SK-N-MC (cell line): Measurements from ENCODE around the gene PPTC7.
"Not testable (repeated sequence)": the region's sequence is repeated elsewhere in the genome, so short reads cannot be mapped to it uniquely, and the experiment has no call there.

ENCODE experiments used
- FOXP2 ChIP-seq: optimal IDR thresholded peaks from 2 replicates; pipeline ENCODE3; 2011; ENCODE audit warnings: mild to moderate bottlenecking, moderate library complexity; ENCODE audit not compliant: insufficient read depth; ENCODE audit errors: extremely low read length, control extremely low read depth
- POLR2AphosphoS5 ChIP-seq: IDR thresholded peaks from 2 replicates; pipeline ENCODE4 v1.6.1; 2012; ENCODE audit warnings: mild to moderate bottlenecking, low read depth, low read length, borderline replicate concordance

DNA sequence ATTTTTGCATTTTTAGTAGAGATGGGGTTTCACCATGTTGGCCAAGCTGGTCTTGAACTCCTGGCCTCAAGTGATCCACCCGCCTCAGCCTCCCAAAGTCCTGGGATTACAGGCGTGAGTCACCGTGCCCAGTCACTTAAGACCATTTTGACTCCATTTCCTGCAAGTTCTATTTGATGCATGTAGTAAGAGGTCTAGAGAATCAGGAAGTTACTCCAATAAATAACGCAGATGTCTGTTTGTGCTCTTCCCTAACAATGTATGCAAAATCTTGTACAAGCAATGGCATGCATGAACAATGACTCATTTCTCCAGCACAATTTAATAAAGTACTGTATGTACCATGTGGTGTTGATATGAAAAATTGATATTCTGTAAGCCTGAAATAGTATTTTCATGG is 37.9 kb downstream of the PPTC7 start:
- TF ChIP-seq POLR2AphosphoS5, FOXP2: not testable (repeated sequence)
